KMS-11 (cell line): Measurements from ENCODE around the gene USP24.

Experiments
- H2AFZ ChIP-seq: fragments of 200-600 bp; sonication (generic); 2 replicates; pipeline ENCODE4 v1.6.1; 2016; ENCODE audit warnings: antibody characterized with exemption, mixed run types, low read depth
- H3K27ac ChIP-seq: fragments of 200-600 bp; sonication (generic); 2 replicates; pipeline ENCODE4 v1.6.1; 2016; ENCODE audit warnings: mild to moderate bottlenecking, mixed run types
- H3K27me3 ChIP-seq: fragments of 200-600 bp; sonication (generic); 2 replicates; pipeline ENCODE4 v1.6.1; 2017; ENCODE audit warnings: mild to moderate bottlenecking, low read depth, mixed run types, moderate library complexity; ENCODE audit not compliant: insufficient read depth
- H3K36me3 ChIP-seq: fragments of 200-600 bp; sonication (generic); 2 replicates; pipeline ENCODE4 v1.6.1; 2017; ENCODE audit warnings: mild to moderate bottlenecking, mixed run types; ENCODE audit not compliant: insufficient read depth
- H3K4me1 ChIP-seq: fragments of 200-600 bp; sonication (generic); 2 replicates; pipeline ENCODE4 v1.6.1; 2016; ENCODE audit warnings: mild to moderate bottlenecking, low read depth, mixed run types; ENCODE audit not compliant: poor library complexity, severe bottlenecking
- H3K4me2 ChIP-seq: fragments of 200-600 bp; sonication (generic); 2 replicates; pipeline ENCODE4 v1.7.0; 2016; ENCODE audit warnings: mild to moderate bottlenecking, mixed run types
- H3K4me3 ChIP-seq: fragments of 200-600 bp; sonication (generic); IDR thresholded peaks from 2 replicates; pipeline ENCODE4 v1.6.1; 2017; ENCODE audit warnings: low read depth, low read length, mixed read lengths; ENCODE audit not compliant: insufficient read depth
- H3K79me2 ChIP-seq: fragments of 200-600 bp; sonication (generic); 2 replicates; pipeline ENCODE4 v1.6.1; 2016; ENCODE audit warnings: low read depth, mixed run types; ENCODE audit not compliant: insufficient read depth
- H3K9ac ChIP-seq: fragments of 200-600 bp; sonication (generic); 2 replicates; pipeline ENCODE4 v1.6.1; 2016; ENCODE audit warnings: mild to moderate bottlenecking, mixed run types
- H4K20me1 ChIP-seq: fragments of 200-600 bp; sonication (generic); 2 replicates; pipeline ENCODE4 v1.6.1; 2016; ENCODE audit warnings: mild to moderate bottlenecking, mixed run types; ENCODE audit not compliant: insufficient read depth
- CTCF ChIP-seq: fragments of 200-600 bp; sonication (generic); conservative IDR thresholded peaks from 2 replicates; pipeline ENCODE4 v1.6.1; 2017; ENCODE audit warnings: low read depth, mild to moderate bottlenecking, antibody characterized with exemption, low read length, moderate library complexity, mixed read lengths

The USP24 gene

GRCh38 chr1:55131801-55132200, 83.4 kb downstream of the USP24 start:
- TF ChIP-seq CTCF: no peak
- H3K4me3 ChIP-seq: no peak overlapping the region
- no peaks in the 10 kb centered on the region for H3K79me2 ChIP-seq
- no peaks in the 10 kb centered on the region for H3K27me3 ChIP-seq
- no peak overlapping the region for H3K27ac ChIP-seq
- H3K4me2 ChIP-seq: no peak overlapping the region
- no peaks in the 10 kb centered on the region for H3K36me3 ChIP-seq
- H4K20me1 ChIP-seq: no peaks in the 10 kb centered on the region
- no peak overlapping the region for H3K9ac ChIP-seq
- H2AFZ ChIP-seq: no peak overlapping the region
- no peaks in the 10 kb centered on the region for H3K4me1 ChIP-seq

- Histone ChIP-seq H4K20me1 (no peaks in the 10 kb centered on the region), H3K36me3 (no peaks in the 10 kb centered on the region), H3K4me3 (no peak overlapping the region), H3K27ac (no peak overlapping the region), H3K79me2 (no peaks in the 10 kb centered on the region), H3K4me1 (no peaks in the 10 kb centered on the region), H3K27me3 (no peaks in the 10 kb centered on the region), H2AFZ (no peak overlapping the region), H3K4me2 (no peak overlapping the region), H3K9ac (no peak overlapping the region)
- no peak for TF ChIP-seq CTCF
Observed at GRCh38 chr1:55131218-55131617, 83.9 kb downstream of the USP24 start.

GRCh38 chr1:55129194-55129728, 85.9 kb downstream of the USP24 start:
- Histone ChIP-seq H3K9ac (no peak overlapping the region), H3K27me3 (no peaks in the 10 kb centered on the region), H3K4me3 (no peak overlapping the region), H3K27ac (no peak overlapping the region), H3K4me1 (no peaks in the 10 kb centered on the region), H2AFZ (no peak overlapping the region), H3K79me2 (no peaks in the 10 kb centered on the region), H4K20me1 (no peaks in the 10 kb centered on the region), H3K36me3 (no peaks in the 10 kb centered on the region), H3K4me2 (no peak overlapping the region)
- no peak for TF ChIP-seq CTCF

- H3K36me3 ChIP-seq: no peaks in the 10 kb centered on the region
Observed at GRCh38 chr1:55128418-55128995, 86.7 kb downstream of the USP24 start.

More at GRCh38 chr1:55128418-55128995, 86.7 kb downstream of the USP24 start:
- H3K4me1 ChIP-seq: no peaks in the 10 kb centered on the region
- H3K9ac ChIP-seq: no peak overlapping the region
- no peak overlapping the region for H3K4me2 ChIP-seq
- no peak overlapping the region for H3K4me3 ChIP-seq
- H3K79me2 ChIP-seq: no peaks in the 10 kb centered on the region
- H3K27me3 ChIP-seq: no peaks in the 10 kb centered on the region
- H4K20me1 ChIP-seq: no peaks in the 10 kb centered on the region
- no peak overlapping the region for H3K27ac ChIP-seq
- H2AFZ ChIP-seq: no peak overlapping the region
- TF ChIP-seq CTCF: no peak
